Esophagus squamous epithelium (tissue), 4 donors: ENCODE data around the gene IQCK.

Source experiments
- POLR2A ChIP-seq, 4 donors: fragments of 450-650 bp; IDR thresholded peaks; one replicate each; pipeline ENCODE4 v1.6.1; 2017; ENCODE audit warnings: antibody characterized with exemption in 4 of 4, mild to moderate bottlenecking in 4 of 4, moderate library complexity in 3 of 4
- TF ChIP-seq, protein P1 (sequence below), 6 experiments: fragments of 450-650 bp in 4 of 6; fragments of 200-600 bp in 2 of 6; sonication (generic) in 2 of 6; IDR thresholded peaks; one replicate each; pipeline ENCODE4 v1.5.1; 2016 to 2019; ENCODE audit warnings: antibody characterized with exemption in 6 of 6, mild to moderate bottlenecking in 4 of 6, moderate library complexity in 4 of 6

DNA sequence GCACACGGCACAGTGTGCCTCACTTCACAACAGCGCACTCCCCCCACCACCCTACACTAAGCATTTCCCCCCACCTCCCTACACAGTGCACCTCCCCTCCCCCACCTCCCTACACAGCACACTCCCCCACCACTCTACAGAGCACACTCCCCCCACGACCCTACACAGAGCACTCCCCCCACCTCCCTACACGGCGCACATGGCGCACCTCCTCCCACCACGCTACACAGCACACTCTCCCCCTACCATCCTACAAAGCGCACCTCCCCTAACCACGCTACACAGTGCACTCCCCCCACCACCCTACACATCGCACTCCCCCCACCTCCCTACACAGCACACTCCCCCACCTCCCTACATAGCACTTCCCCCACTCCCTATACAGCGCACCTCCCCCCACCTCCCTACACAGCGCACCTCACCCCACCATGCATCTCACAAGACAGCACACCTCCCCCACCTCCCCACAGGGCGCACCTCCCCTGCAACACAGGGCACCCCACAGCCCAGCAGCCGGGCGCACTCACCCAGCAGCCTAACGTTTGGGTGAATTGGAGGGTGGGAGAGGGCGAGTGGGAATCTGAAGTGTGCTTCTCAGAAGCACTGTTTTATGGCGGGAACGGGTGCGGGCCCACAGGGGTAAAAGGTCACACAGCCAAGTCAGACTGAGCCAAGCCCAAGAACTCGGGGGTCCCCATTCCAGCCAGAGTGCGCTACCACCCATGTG is 10.3 kb upstream of the IQCK start:
- no peak for TF ChIP-seq POLR2A (IDR thresholded peaks at IDR 0.05)
- TF ChIP-seq, protein P1, sequence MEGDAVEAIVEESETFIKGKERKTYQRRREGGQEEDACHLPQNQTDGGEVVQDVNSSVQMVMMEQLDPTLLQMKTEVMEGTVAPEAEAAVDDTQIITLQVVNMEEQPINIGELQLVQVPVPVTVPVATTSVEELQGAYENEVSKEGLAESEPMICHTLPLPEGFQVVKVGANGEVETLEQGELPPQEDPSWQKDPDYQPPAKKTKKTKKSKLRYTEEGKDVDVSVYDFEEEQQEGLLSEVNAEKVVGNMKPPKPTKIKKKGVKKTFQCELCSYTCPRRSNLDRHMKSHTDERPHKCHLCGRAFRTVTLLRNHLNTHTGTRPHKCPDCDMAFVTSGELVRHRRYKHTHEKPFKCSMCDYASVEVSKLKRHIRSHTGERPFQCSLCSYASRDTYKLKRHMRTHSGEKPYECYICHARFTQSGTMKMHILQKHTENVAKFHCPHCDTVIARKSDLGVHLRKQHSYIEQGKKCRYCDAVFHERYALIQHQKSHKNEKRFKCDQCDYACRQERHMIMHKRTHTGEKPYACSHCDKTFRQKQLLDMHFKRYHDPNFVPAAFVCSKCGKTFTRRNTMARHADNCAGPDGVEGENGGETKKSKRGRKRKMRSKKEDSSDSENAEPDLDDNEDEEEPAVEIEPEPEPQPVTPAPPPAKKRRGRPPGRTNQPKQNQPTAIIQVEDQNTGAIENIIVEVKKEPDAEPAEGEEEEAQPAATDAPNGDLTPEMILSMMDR (IDR thresholded peaks at IDR 0.05): no peak
